ENCODE data around the gene EBI3.

- TF ChIP-seq REST (IDR thresholded peaks at IDR 0.05; ENCODE audit: insufficient read depth in 1 of 2, low read depth in 2 of 2, low read length in 2 of 2) = no peak
- TF ChIP-seq TAF1 (IDR thresholded peaks at IDR 0.05; ENCODE audit: borderline replicate concordance, insufficient read depth, low read length) = no peak
- TF ChIP-seq POLR2AphosphoS5 (IDR thresholded peaks at IDR 0.05; ENCODE audit: low read depth, low read length) = no peak
Measured at GRCh38 chr19:4267101-4267900, 38.0 kb downstream of the EBI3 start.

Measured in PFSK-1 (cell line).